GM12865 (cell line): ENCODE measurements around the gene METTL22.

Experiments
- DNase-seq: peaks from one replicate; pipeline ENCODE4 v3.0.0; 2010; ENCODE audit warnings: low read depth
- H3K4me3 ChIP-seq: 2 replicates; pipeline ENCODE4 v1.5.1; 2011; ENCODE audit warnings: mild to moderate bottlenecking, low read depth, low read length, control low read depth
- TF ChIP-seq, protein P1 (sequence below): IDR thresholded peaks from 2 replicates; pipeline ENCODE4 v1.5.1; 2011; ENCODE audit warnings: low read length, control low read depth, low read depth, inconsistent platforms; ENCODE audit not compliant: insufficient read depth; ENCODE audit errors: missing control alignments

Gene METTL22

GRCh38 chr16:8594149-8594666 is 27.3 kb upstream of the METTL22 start:
- DNase-seq: peak; percentile 6
- TF ChIP-seq, protein P1, sequence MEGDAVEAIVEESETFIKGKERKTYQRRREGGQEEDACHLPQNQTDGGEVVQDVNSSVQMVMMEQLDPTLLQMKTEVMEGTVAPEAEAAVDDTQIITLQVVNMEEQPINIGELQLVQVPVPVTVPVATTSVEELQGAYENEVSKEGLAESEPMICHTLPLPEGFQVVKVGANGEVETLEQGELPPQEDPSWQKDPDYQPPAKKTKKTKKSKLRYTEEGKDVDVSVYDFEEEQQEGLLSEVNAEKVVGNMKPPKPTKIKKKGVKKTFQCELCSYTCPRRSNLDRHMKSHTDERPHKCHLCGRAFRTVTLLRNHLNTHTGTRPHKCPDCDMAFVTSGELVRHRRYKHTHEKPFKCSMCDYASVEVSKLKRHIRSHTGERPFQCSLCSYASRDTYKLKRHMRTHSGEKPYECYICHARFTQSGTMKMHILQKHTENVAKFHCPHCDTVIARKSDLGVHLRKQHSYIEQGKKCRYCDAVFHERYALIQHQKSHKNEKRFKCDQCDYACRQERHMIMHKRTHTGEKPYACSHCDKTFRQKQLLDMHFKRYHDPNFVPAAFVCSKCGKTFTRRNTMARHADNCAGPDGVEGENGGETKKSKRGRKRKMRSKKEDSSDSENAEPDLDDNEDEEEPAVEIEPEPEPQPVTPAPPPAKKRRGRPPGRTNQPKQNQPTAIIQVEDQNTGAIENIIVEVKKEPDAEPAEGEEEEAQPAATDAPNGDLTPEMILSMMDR: no peak
- no peak overlapping the region for H3K4me3 ChIP-seq

DNA sequence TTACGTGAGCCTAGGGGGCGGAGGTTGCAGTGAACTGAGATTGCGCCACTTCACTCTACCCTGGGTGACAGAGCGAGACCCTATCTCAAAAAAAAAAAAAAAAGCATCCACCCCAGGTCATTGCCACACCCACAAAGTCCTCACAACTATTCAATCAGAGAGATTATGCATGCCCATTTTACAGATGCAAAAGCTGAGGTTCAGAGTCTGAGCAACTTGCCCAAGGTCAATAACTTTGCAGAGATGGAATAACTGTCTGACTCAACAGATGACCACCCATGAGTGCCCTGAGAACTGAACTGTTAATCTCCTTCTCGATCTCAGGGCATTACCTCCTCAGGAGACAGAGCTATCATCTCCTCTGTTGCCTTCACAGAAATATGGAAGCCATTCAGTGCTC is 25.7 kb upstream of the METTL22 start:
- no peak for DNase-seq
- no peak overlapping the region for H3K4me3 ChIP-seq
- TF ChIP-seq, protein P1: no peak

GRCh38 chr16:8596581-8596980 is 24.9 kb upstream of the METTL22 start:
- TF ChIP-seq, protein P1: no peak
- H3K4me3 ChIP-seq: no peak overlapping the region
- no peak for DNase-seq

DNA sequence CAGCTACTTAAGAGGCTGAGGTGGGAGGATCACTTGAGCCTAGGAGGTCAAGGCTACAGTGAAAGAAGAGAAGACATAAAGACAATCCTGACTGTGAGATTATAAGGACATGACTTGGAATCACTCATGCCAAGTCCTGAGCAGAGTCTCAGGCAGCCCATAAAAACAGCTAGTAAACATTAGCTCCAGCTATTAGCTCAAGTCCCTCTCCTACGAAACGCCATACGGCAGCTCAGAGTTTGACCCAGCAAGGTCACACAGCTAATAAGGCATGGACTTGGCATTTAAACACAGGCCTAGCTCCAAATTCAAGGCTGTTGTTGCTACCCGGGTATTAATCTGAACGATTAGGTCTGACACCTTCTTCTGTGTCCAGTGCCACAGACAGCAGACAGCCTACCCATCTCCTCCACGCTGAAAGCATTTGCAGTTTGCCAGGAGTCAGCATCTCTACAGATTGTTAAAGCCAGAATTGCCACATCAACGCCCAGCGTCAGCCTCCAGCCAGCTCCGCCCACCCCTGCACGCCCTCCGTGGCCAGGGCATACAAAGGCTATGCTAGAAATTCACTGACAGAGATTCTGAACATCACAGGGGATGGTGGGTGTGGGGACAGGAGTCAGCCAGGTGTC is 21.2 kb upstream of the METTL22 start:
- DNase-seq: no peak
- TF ChIP-seq, protein P1: no peak
- H3K4me3 ChIP-seq: no peak overlapping the region

DNA sequence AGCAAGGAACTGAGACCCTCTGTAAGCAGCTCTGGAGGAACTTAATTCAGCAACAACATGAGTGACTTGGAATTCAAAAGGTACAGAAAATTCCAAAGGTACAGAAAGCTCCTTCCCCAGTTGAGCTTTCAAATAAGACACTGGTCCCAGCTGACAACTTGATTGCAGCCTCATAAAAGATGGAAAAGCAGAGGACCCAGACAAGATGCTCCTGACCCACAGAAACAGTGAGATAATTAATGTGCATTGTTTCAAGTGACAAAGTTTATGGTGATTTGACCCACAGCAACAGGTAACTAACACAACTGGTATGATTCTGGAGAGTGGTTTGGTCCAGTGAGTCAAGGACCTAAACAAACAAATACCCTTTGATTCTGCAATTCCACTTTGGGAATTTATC is 15.9 kb upstream of the METTL22 start:
- DNase-seq: no peak
- TF ChIP-seq, protein P1: no peak
- no peak overlapping the region for H3K4me3 ChIP-seq

- TF ChIP-seq, protein P1: no peak
- no peak overlapping the region for H3K4me3 ChIP-seq
- no peak for DNase-seq
These were observed 14.3 kb upstream of the METTL22 start for GRCh38 chr16:8607214-8607613.

GRCh38 chr16:8611122-8611521 is 10.4 kb upstream of the METTL22 start:
- no peak overlapping the region for H3K4me3 ChIP-seq
- TF ChIP-seq, protein P1: no peak
- no peak for DNase-seq
